ENCODE results near the gene TBCK. TPM values are rescaled to one million over a fixed set of nuclear protein-coding genes. Genes with fewer than 3 reads are reported as not detected.

TBCK gene
- total and polyA plus RNA-seq, 2 experiments from 2014 or later, result 13.9 to 28.9 TPM

GRCh38 chr4:106033469-106033868, 282.5 kb downstream of the TBCK start (continued):
- TF ChIP-seq ZNF462 (CRISPR knock-in tag; IDR thresholded peaks at IDR 0.05), result no peak
- TF ChIP-seq CREB1 (CRISPR knock-in tag; IDR thresholded peaks at IDR 0.05; ENCODE audit: low read depth), result no peak
- no peak for TF ChIP-seq EZH2 (IDR thresholded peaks at IDR 0.05; ENCODE audit: low read depth, unreplicated experiment)
- TF ChIP-seq STAT1 (IDR thresholded peaks at IDR 0.05; ENCODE audit: unreplicated experiment), result no peak
- TF ChIP-seq EZH2phosphoT487 (IDR thresholded peaks at IDR 0.05; ENCODE audit: unreplicated experiment), result no peak
- TF ChIP-seq JUNB (IDR thresholded peaks at IDR 0.05; ENCODE audit: unreplicated experiment), result no peak
- no peak for TF ChIP-seq ZNF114 (CRISPR knock-in tag; IDR thresholded peaks at IDR 0.05)
- TF ChIP-seq, protein P1, sequence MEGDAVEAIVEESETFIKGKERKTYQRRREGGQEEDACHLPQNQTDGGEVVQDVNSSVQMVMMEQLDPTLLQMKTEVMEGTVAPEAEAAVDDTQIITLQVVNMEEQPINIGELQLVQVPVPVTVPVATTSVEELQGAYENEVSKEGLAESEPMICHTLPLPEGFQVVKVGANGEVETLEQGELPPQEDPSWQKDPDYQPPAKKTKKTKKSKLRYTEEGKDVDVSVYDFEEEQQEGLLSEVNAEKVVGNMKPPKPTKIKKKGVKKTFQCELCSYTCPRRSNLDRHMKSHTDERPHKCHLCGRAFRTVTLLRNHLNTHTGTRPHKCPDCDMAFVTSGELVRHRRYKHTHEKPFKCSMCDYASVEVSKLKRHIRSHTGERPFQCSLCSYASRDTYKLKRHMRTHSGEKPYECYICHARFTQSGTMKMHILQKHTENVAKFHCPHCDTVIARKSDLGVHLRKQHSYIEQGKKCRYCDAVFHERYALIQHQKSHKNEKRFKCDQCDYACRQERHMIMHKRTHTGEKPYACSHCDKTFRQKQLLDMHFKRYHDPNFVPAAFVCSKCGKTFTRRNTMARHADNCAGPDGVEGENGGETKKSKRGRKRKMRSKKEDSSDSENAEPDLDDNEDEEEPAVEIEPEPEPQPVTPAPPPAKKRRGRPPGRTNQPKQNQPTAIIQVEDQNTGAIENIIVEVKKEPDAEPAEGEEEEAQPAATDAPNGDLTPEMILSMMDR (conservative IDR thresholded peaks at IDR 0.05; ENCODE audit: low read depth in 2 of 2), result no peak
- TF ChIP-seq, protein P2, sequence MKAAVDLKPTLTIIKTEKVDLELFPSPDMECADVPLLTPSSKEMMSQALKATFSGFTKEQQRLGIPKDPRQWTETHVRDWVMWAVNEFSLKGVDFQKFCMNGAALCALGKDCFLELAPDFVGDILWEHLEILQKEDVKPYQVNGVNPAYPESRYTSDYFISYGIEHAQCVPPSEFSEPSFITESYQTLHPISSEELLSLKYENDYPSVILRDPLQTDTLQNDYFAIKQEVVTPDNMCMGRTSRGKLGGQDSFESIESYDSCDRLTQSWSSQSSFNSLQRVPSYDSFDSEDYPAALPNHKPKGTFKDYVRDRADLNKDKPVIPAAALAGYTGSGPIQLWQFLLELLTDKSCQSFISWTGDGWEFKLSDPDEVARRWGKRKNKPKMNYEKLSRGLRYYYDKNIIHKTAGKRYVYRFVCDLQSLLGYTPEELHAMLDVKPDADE (IDR thresholded peaks at IDR 0.05), result no peak

All from GM23338 (cell line).